Fibroblast of lung (primary cell): Measurements from ENCODE around the gene GATC. TPM values are rescaled to one million over a fixed set of nuclear protein-coding genes. Genes with fewer than 3 reads are reported as not detected.
A peak's percentile ranks its signal among the peaks of the same experiment; 100 is the strongest.

Experiments used
- DNase-seq, 2 donors: peaks; one replicate each; pipeline versions ENCODE4 v3.0.0 to v3.0.0-alpha.2; 2010; ENCODE audit warnings: low read depth in 2 of 2
- H2AFZ ChIP-seq: 2 replicates; pipeline ENCODE4 v1.5.1; 2012; ENCODE audit warnings: low read length, control low read depth, inconsistent platforms
- H3K27ac ChIP-seq: 2 replicates; pipeline ENCODE4 v1.5.1; 2011; ENCODE audit warnings: low read length, control low read depth; ENCODE audit not compliant: insufficient read depth
- H3K27me3 ChIP-seq: 2 replicates; pipeline ENCODE4 v1.5.1; 2011; ENCODE audit warnings: mild to moderate bottlenecking, low read length; ENCODE audit not compliant: control insufficient read depth, insufficient read depth
- H3K36me3 ChIP-seq: 2 replicates; pipeline ENCODE4 v1.5.1; 2011; ENCODE audit warnings: low read length; ENCODE audit not compliant: control insufficient read depth, insufficient read depth
- H3K4me1 ChIP-seq: 2 replicates; pipeline ENCODE4 v1.5.1; 2011; ENCODE audit warnings: low read length; ENCODE audit not compliant: control insufficient read depth, insufficient read depth; ENCODE audit errors: extremely low read depth
- H3K4me2 ChIP-seq: 2 replicates; pipeline ENCODE4 v1.5.1; 2011; ENCODE audit warnings: low read length, control low read depth; ENCODE audit not compliant: insufficient read depth; ENCODE audit errors: extremely low read depth
- H3K4me3 ChIP-seq, 4 experiments: fragments of 200-600 bp in 1 of 4; sonication (generic) in 1 of 4; replicated peaks in 1 of 4; 2 replicates each; pipeline ENCODE4 v1.5.1; 2011 to 2016; ENCODE audit warnings: low read length in 4 of 4, low read depth in 3 of 4, mild to moderate bottlenecking in 3 of 4, control low read depth in 2 of 4, inconsistent platforms in 1 of 4, mixed read lengths in 1 of 4; ENCODE audit not compliant: insufficient read depth in 1 of 4; ENCODE audit errors: control extremely low read depth in 1 of 4
- H3K79me2 ChIP-seq: 2 replicates; pipeline ENCODE4 v1.5.1; 2012; ENCODE audit warnings: mild to moderate bottlenecking, low read length, inconsistent platforms; ENCODE audit not compliant: control insufficient read depth, insufficient read depth
- H3K9ac ChIP-seq: 2 replicates; pipeline ENCODE4 v1.5.1; 2011; ENCODE audit warnings: mild to moderate bottlenecking, low read length, control low read depth; ENCODE audit not compliant: insufficient read depth
- H3K9me3 ChIP-seq: 2 replicates; pipeline ENCODE4 v1.5.1; 2012; ENCODE audit warnings: low read depth, low read length; ENCODE audit not compliant: control insufficient read depth, insufficient read depth
- H4K20me1 ChIP-seq: 2 replicates; pipeline ENCODE4 v1.5.1; 2011; ENCODE audit warnings: low read length; ENCODE audit not compliant: control insufficient read depth, insufficient read depth; ENCODE audit errors: extremely low read depth
- CTCF ChIP-seq, 2 donors: IDR thresholded peaks in 1 of 2; conservative IDR thresholded peaks in 1 of 2; 1 replicate in 1 of 2; 2 replicates in 1 of 2; pipeline ENCODE4 v1.5.1; 2011 to 2012; ENCODE audit warnings: low read length in 2 of 2, control low read depth in 1 of 2, inconsistent platforms in 1 of 2, low read depth in 1 of 2, mild to moderate bottlenecking in 1 of 2
- EZH2 ChIP-seq: IDR thresholded peaks from 2 replicates; pipeline ENCODE4 v1.5.1; 2012; ENCODE audit warnings: low read length, control low read depth, mild to moderate bottlenecking; ENCODE audit errors: missing control alignments
- polyA minus RNA-seq: library from RNA; depleted of rRNA, polyadenylated mRNA; stranded (reverse); fragments of >200 nt; gene quantifications from 2 replicates; pipeline ENCODE4 v1.2.3, GENCODE V29; 2011; ENCODE audit warnings: low replicate concordance
- polyA plus RNA-seq, 2 donors: library from polyadenylated mRNA; depleted of rRNA in 1 of 2; stranded (reverse) in 1 of 2; unstranded in 1 of 2; fragments of >200 nt; gene quantifications; 2 replicates each; pipeline ENCODE4 v1.2.1, GENCODE V29; 2011 to 2012; ENCODE audit warnings: missing spikeins in 1 of 2
- total RNA-seq: library from RNA; depleted of rRNA; stranded (reverse); fragments of >200 nt; gene quantifications from 2 replicates; pipeline ENCODE4 v1.2.1, GENCODE V29; 2014

GATC gene
- total RNA-seq = 18.2 and 22.3 TPM in 2 replicates
- polyA plus RNA-seq = 17.5 and 18.4 TPM in 2 replicates
- 12.9 and 14.4 TPM in 2 replicates for polyA plus RNA-seq (2012)
- polyA minus RNA-seq = 7.1 and 19.4 TPM in 2 replicates

GRCh38 chr12:120445911-120446843, at the start of gene GATC, which contains the start of gene TRIAP1:
Gene GATC (plus strand): TSS chr12:120446444. CDS start chr12:120446481, 37 bp downstream.
Gene TRIAP1 (minus strand): TSS chr12:120446384. CDS start chr12:120446372, 12 bp downstream.
- no peaks in the 10 kb centered on the region for H4K20me1 ChIP-seq
- peaks cover 3% of the 10 kb centered on the region for H3K36me3 ChIP-seq
- peak within 1 kb of the TSS; percentile 94 for H3K4me2 ChIP-seq
- peak within 1 kb of the TSS; percentile 81 to 100 (median 94) for H3K4me3 ChIP-seq
- H3K27ac ChIP-seq = peak within 1 kb of the TSS; percentile 93
- peak within 1 kb of the TSS; percentile 95 for H2AFZ ChIP-seq
- H3K79me2 ChIP-seq = peaks cover 45% of the 10 kb centered on the region
- H3K9ac ChIP-seq = peak within 1 kb of the TSS; percentile 93
- TF ChIP-seq CTCF (conservative IDR thresholded peaks at IDR 0.05 in 1 of 2, IDR thresholded peaks at IDR 0.05 in 1 of 2; ENCODE audit: low read depth in 1 of 2, low read length in 2 of 2) = no peak
- no peak for TF ChIP-seq EZH2
- H3K9me3 ChIP-seq = no peaks in the 10 kb centered on the region
- no peaks in the 10 kb centered on the region for H3K27me3 ChIP-seq
- H3K4me1 ChIP-seq = peaks cover 3% of the 10 kb centered on the region
- peak; percentile 72 for DNase-seq

DNA sequence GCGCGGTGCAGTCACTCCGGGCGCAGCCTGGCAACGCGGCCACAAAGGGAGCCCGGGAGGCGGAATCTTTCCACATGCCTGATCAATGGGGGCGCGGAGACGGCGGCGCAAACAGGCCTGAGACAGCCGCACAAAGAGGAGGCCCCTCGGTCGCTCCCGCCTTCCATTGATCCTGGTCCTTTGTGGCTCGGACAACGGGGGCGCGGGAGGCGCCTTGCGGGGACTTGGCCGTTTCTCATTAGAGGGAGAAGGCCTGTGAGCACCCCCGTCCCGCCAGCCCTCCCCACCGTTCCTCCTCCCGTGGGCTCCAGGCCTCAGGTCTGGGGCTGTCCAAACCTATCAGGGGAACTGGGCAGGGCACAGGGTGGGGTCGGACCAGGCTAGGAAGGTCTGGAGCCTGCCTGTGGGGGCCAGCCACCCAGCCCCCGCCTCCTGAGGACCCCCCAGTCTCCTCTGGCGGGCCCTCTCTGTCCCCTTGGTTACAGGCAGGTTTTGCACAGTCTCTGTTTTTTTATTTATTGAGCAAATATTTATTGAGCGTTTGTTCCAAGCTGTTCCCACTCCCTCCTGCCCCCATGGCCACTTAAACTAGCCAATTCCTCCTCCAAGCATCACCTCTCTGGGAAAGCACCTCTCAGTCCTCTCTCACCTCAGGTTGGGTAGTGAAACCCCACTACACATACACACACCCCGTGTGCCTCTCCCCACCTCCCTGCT, 48.3 kb upstream of the GATC start:
- TF ChIP-seq EZH2 (no peak), CTCF (conservative IDR thresholded peaks at IDR 0.05 in 1 of 2, IDR thresholded peaks at IDR 0.05 in 1 of 2; ENCODE audit: low read depth in 1 of 2, low read length in 2 of 2) (no peak)
- H3K27ac ChIP-seq = no peak overlapping the region
- H3K4me2 ChIP-seq = no peak overlapping the region
- no peaks in the 10 kb centered on the region for H4K20me1 ChIP-seq
- H3K9ac ChIP-seq = no peak overlapping the region
- no peak overlapping the region for H2AFZ ChIP-seq
- peak in 1 of 2 donors; percentile 50 for DNase-seq
- no peaks in the 10 kb centered on the region for H3K36me3 ChIP-seq
- no peaks in the 10 kb centered on the region for H3K9me3 ChIP-seq
- peaks cover 17% of the 10 kb centered on the region for H3K27me3 ChIP-seq
- no peak overlapping the region for H3K4me3 ChIP-seq
- H3K4me1 ChIP-seq = no peaks in the 10 kb centered on the region
- no peaks in the 10 kb centered on the region for H3K79me2 ChIP-seq

GRCh38 chr12:120399531-120399930, 46.7 kb upstream of the GATC start:
- Histone ChIP-seq H3K27ac (no peak overlapping the region), H4K20me1 (no peaks in the 10 kb centered on the region), H3K79me2 (no peaks in the 10 kb centered on the region), H3K36me3 (no peaks in the 10 kb centered on the region), H3K4me1 (no peaks in the 10 kb centered on the region), H3K9me3 (no peaks in the 10 kb centered on the region), H3K4me2 (no peak overlapping the region), H3K4me3 (no peak overlapping the region), H3K27me3 (peaks cover 11% of the 10 kb centered on the region), H2AFZ (no peak overlapping the region), H3K9ac (no peak overlapping the region)
- DNase-seq = peak; percentile 75 to 87
- TF ChIP-seq EZH2 = no peak
- no peak for TF ChIP-seq CTCF (conservative IDR thresholded peaks at IDR 0.05 in 1 of 2, IDR thresholded peaks at IDR 0.05 in 1 of 2; ENCODE audit: low read depth in 1 of 2, low read length in 2 of 2)
